Rectal smooth muscle tissue (tissue), 1 donor: ENCODE results near the gene TARP.
"Not testable (repeated sequence)": the region's sequence is repeated elsewhere in the genome, so short reads cannot be mapped to it uniquely, and the experiment has no call there.

Experiments
- H3K27ac ChIP-seq: one replicate; pipeline ENCODE4 v1.7.0; 2013; ENCODE audit warnings: low read depth, low read length, inconsistent platforms
- H3K27me3 ChIP-seq: one replicate; pipeline ENCODE4 v1.7.0; 2013; ENCODE audit warnings: low read length; ENCODE audit not compliant: control insufficient read depth, insufficient read depth
- H3K36me3 ChIP-seq: one replicate; pipeline ENCODE4 v1.7.0; 2013; ENCODE audit warnings: low read length; ENCODE audit not compliant: control insufficient read depth, insufficient read depth
- H3K4me1 ChIP-seq: one replicate; pipeline ENCODE4 v1.7.0; 2013; ENCODE audit warnings: low read length; ENCODE audit not compliant: control insufficient read depth, insufficient read depth
- H3K4me3 ChIP-seq: one replicate; pipeline ENCODE4 v1.7.0; 2013; ENCODE audit warnings: low read length
- H3K9ac ChIP-seq: one replicate; pipeline ENCODE4 v1.7.0; 2013; ENCODE audit warnings: low read length

The TARP gene

GRCh38 chr7:38244516-38244915 is 28.9 kb downstream of the TARP start:
- Histone ChIP-seq H3K27ac (no peak overlapping the region), H3K4me1 (no peaks in the 10 kb centered on the region), H3K9ac (no peak overlapping the region), H3K36me3 (no peaks in the 10 kb centered on the region), H3K27me3 (no peaks in the 10 kb centered on the region), H3K4me3 (no peak overlapping the region)

DNA sequence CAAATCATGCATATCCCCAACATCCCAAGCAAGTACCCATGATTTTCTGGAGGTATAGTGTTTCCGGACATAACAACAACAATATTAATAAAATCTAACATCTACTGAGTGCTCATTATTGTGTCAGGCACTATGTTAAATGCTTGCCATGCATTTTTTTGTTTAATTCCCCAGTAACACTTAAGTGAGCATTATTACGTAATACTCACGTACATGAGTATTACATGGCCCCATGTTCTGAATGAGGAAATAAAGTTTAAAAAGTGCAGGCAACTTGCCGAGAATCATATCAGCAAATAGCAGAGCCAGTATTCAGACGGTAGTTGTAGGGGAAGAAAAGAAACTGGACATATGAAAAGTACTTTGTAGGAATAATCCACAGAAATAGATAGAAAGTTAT is 30.1 kb downstream of the TARP start:
- not testable (repeated sequence) for H3K4me1 ChIP-seq, H3K36me3 ChIP-seq, H3K4me3 ChIP-seq, H3K27ac ChIP-seq, H3K27me3 ChIP-seq, H3K9ac ChIP-seq

DNA sequence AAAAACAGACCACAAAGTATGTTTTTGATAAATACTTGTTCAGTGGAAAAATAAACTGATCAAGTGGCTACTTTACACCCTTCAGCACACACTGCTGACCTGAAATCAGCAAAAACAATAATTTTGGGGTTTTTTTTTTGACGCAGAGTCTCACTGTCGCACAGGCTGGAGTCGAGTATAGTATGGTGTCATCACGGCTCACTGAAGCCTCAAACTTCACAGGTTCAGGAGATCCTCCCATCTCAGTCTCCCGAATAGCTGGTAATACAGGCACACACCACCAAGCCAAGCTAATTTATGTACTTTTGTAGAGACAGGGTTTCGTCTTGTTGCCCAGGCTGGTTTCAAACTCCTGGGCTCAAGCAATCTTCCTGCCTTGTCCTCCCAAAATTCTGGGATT is 30.6 kb downstream of the TARP start:
- no peaks in the 10 kb centered on the region for H3K27me3 ChIP-seq
- no peaks in the 10 kb centered on the region for H3K4me1 ChIP-seq
- no peaks in the 10 kb centered on the region for H3K36me3 ChIP-seq
- no peak overlapping the region for H3K9ac ChIP-seq
- no peak overlapping the region for H3K4me3 ChIP-seq
- no peak overlapping the region for H3K27ac ChIP-seq

DNA sequence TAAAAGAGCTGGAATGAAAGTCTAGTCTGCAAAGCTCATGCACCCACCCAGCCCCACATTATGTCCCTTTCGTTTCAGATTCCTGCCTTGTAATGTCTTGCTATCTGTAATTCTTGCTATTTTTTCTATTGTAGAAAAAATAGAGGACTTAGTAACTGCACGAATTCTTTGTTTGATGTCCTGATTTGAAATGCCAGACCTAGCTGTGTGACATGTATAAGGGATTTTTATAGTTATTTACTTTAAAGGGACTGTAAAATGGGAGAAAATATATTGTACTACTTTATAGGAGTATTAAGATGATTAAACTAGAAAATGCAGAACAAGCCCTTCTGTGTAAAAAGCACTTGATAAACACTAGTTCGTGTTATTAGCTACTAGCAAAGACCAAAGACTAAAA is 32.4 kb downstream of the TARP start:
- no peak overlapping the region for H3K4me3 ChIP-seq
- no peaks in the 10 kb centered on the region for H3K36me3 ChIP-seq
- no peak overlapping the region for H3K9ac ChIP-seq
- no peaks in the 10 kb centered on the region for H3K27me3 ChIP-seq
- no peak overlapping the region for H3K27ac ChIP-seq
- H3K4me1 ChIP-seq, result no peaks in the 10 kb centered on the region

GRCh38 chr7:38239129-38239528 is 34.3 kb downstream of the TARP start:
- not testable (repeated sequence) for H3K36me3 ChIP-seq, H3K4me1 ChIP-seq, H3K9ac ChIP-seq, H3K27ac ChIP-seq, H3K27me3 ChIP-seq, H3K4me3 ChIP-seq

DNA sequence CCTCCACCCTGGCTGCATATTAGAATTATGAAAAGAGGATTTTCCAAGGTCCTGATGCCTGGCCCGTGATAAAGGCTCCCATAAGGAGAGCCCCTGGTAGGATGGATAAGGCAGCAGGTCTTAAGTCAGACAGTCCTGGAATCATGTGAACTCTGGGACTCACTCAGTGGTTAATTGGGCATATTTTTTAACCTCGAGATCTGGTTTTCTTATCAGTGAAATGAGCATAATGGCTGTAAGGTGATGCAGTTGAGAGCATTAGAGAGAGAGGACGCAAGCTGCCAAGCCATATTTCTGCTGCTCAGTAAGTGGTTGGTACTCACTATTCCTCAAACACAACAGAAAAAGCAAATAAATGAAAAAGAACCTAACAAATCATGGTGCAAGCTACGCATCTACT is 37.8 kb downstream of the TARP start:
- Histone ChIP-seq H3K4me1 (no peaks in the 10 kb centered on the region), H3K9ac (no peak overlapping the region), H3K4me3 (no peak overlapping the region), H3K36me3 (no peaks in the 10 kb centered on the region), H3K27me3 (no peaks in the 10 kb centered on the region), H3K27ac (no peak overlapping the region)

DNA sequence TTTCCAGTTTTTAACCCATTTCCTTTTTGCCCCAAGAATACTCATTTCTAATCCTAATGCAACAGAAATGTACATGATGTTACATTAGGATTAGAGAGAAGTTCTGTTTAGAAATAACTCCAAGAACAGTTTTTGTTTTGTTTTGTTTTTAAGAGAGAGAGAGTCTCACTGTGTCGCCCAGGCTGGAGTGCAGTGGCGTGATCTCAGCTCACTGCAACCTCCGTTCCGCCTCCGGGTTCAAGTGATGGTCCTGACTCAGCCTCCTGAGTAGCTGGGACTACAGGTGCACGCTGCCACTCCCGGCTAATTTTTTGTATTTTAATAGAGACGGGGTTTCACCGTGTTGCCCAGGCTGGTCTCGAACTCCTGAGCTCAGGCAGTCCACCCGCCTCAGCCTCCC is 38.7 kb downstream of the TARP start:
- not testable (repeated sequence) for H3K4me3 ChIP-seq, H3K4me1 ChIP-seq, H3K9ac ChIP-seq, H3K27ac ChIP-seq, H3K36me3 ChIP-seq, H3K27me3 ChIP-seq

GRCh38 chr7:38232502-38233366 is 40.7 kb downstream of the TARP start:
- H3K27me3 ChIP-seq, result no peaks in the 10 kb centered on the region
- no peak overlapping the region for H3K4me3 ChIP-seq
- H3K36me3 ChIP-seq, result peaks cover 4% of the 10 kb centered on the region
- H3K9ac ChIP-seq, result no peak overlapping the region
- H3K27ac ChIP-seq, result no peak overlapping the region
- no peaks in the 10 kb centered on the region for H3K4me1 ChIP-seq

DNA sequence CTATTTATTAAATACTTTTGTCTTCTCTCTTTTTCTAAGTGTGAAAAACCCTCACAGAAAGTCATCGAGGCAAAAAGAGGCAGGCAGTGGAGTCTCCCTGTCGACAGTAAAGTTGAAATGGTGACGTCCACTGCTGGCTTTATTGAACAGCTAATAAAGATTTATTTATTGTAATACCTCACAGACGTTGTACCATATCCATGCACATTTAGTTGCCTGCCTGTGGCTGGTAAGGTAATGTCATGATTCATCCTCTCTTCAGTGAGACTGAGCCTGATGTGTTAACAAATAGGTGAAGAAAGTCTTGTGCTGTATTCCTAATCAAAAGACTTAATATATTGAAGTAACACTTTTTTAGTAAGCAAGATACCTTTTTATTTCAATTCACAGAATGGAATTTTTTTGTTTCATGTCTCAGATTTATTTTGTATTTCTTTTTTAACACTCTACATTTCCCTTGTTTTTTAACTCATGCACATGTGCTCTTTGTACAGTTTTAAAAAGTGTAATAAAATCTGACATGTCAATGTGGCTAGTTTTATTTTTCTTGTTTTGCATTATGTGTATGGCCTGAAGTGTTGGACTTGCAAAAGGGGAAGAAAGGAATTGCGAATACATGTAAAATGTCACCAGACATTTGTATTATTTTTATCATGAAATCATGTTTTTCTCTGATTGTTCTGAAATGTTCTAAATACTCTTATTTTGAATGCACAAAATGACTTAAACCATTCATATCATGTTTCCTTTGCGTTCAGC is 43.4 kb downstream of the TARP start:
- Histone ChIP-seq H3K27me3 (no peaks in the 10 kb centered on the region), H3K4me1 (no peaks in the 10 kb centered on the region), H3K9ac (no peak overlapping the region), H3K4me3 (no peak overlapping the region), H3K36me3 (peaks cover 4% of the 10 kb centered on the region), H3K27ac (no peak overlapping the region)

GRCh38 chr7:38229386-38229785 is 44.0 kb downstream of the TARP start:
- Histone ChIP-seq H3K36me3 (peaks cover 4% of the 10 kb centered on the region), H3K27ac (no peak overlapping the region), H3K4me3 (no peak overlapping the region)

GRCh38 chr7:38224392-38224791 is 49.0 kb downstream of the TARP start:
- Histone ChIP-seq H3K4me1 (peaks cover 5% of the 10 kb centered on the region), H3K9ac (no peak overlapping the region), H3K4me3 (no peak overlapping the region), H3K27ac (no peak overlapping the region), H3K27me3 (no peaks in the 10 kb centered on the region), H3K36me3 (peaks cover 7% of the 10 kb centered on the region)

More at GRCh38 chr7:38229386-38229785, 44.0 kb downstream of the TARP start:
- H3K9ac ChIP-seq, result no peak overlapping the region
- H3K27me3 ChIP-seq, result no peaks in the 10 kb centered on the region
- H3K4me1 ChIP-seq, result no peaks in the 10 kb centered on the region

DNA sequence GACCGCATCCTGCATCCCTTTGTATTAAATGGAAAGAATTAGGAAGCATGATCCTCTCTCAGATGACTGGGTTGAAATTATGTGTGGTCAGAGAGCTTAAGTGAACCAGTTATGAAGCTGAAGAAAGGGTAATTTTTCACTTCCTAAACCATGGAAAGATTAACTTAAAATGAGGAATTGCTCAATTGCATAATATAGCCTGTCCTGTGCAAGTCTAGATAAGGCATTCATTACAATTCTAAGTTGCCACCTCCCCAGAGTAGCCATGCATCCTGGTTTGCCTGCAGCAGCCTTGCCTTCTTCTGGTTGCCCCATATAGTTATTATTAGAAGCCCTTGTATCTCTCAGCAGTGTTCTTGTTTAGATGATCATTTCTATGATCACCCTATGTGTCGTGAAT is 50.1 kb downstream of the TARP start:
- H3K4me3 ChIP-seq, result no peak overlapping the region
- H3K9ac ChIP-seq, result no peak overlapping the region
- no peak overlapping the region for H3K27ac ChIP-seq
- H3K4me1 ChIP-seq, result peaks cover 5% of the 10 kb centered on the region
- no peaks in the 10 kb centered on the region for H3K27me3 ChIP-seq
- peaks cover 7% of the 10 kb centered on the region for H3K36me3 ChIP-seq
